Mesothelial cell of epicardium (in vitro differentiated cells): ENCODE results near the gene GRM8. TPM values are rescaled to one million over a fixed set of nuclear protein-coding genes. Genes with fewer than 3 reads are reported as not detected.

ENCODE experiments used
- DNase-seq, 2 experiments: peaks; one replicate each; pipeline ENCODE4 v3.0.0; 2021; ENCODE audit warnings: low spot score in 2 of 2; ENCODE audit not compliant: unreplicated experiment in 2 of 2
- H3K27ac Mint-ChIP-seq: 2 replicates; pipeline ENCODE4 v1.8.0; 2021; ENCODE audit warnings: mixed read lengths
- H3K27me3 Mint-ChIP-seq: 2 replicates; pipeline ENCODE4 v1.8.0; 2021; ENCODE audit warnings: low read depth, mixed read lengths
- H3K36me3 Mint-ChIP-seq: 2 replicates; pipeline ENCODE4 v1.8.0; 2021; ENCODE audit warnings: mixed read lengths
- H3K4me1 Mint-ChIP-seq: 2 replicates; pipeline ENCODE4 v1.8.0; 2021; ENCODE audit warnings: mixed read lengths
- H3K4me3 Mint-ChIP-seq: 2 replicates; pipeline ENCODE4 v1.8.0; 2021; ENCODE audit warnings: mild to moderate bottlenecking, moderate library complexity, mixed read lengths
- H3K9me3 Mint-ChIP-seq: 2 replicates; pipeline ENCODE4 v1.8.0; 2021; ENCODE audit warnings: mixed read lengths
- total RNA-seq: library from RNA; stranded (reverse); gene quantifications from 3 replicates; pipeline ENCODE4 v1.2.1, GENCODE V29; 2021
- TF ChIP-seq, protein P1 (sequence below): fragments of 200-600 bp; sonication (generic); IDR thresholded peaks from one replicate; pipeline ENCODE4 v1.5.0; 2021; ENCODE audit warnings: antibody characterized with exemption; ENCODE audit not compliant: unreplicated experiment

Gene GRM8
- total RNA-seq, 1 donor from 2014 or later: 1.0 TPM

DNA sequence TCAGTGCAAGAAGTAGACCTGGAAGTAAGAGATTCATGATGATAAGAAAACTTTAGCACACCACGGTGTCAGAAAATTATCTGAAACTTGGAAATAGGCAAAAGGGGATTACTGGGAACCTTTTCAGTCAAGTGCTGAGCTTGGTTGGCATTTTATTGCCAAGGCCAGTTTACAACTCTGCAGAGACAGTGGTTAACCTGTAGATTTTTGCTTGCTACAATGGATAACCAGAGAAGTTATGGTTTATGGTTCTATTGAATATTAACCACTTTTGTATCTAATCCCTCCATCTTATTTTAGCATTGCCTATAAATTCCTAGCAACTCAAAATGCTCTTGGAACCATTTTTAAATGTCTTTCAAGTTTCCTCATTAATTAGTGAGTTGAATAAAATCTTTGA is 13.3 kb upstream of the GRM8 start:
- Mint-ChIP-seq H3K4me1 (no peaks in the 10 kb centered on the region), H3K9me3 (no peaks in the 10 kb centered on the region), H3K4me3 (no peak overlapping the region), H3K27me3 (peaks cover 87% of the 10 kb centered on the region), H3K36me3 (no peaks in the 10 kb centered on the region), H3K27ac (no peak overlapping the region)
- TF ChIP-seq, protein P1, sequence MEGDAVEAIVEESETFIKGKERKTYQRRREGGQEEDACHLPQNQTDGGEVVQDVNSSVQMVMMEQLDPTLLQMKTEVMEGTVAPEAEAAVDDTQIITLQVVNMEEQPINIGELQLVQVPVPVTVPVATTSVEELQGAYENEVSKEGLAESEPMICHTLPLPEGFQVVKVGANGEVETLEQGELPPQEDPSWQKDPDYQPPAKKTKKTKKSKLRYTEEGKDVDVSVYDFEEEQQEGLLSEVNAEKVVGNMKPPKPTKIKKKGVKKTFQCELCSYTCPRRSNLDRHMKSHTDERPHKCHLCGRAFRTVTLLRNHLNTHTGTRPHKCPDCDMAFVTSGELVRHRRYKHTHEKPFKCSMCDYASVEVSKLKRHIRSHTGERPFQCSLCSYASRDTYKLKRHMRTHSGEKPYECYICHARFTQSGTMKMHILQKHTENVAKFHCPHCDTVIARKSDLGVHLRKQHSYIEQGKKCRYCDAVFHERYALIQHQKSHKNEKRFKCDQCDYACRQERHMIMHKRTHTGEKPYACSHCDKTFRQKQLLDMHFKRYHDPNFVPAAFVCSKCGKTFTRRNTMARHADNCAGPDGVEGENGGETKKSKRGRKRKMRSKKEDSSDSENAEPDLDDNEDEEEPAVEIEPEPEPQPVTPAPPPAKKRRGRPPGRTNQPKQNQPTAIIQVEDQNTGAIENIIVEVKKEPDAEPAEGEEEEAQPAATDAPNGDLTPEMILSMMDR: no peak
- no peak for DNase-seq

DNA sequence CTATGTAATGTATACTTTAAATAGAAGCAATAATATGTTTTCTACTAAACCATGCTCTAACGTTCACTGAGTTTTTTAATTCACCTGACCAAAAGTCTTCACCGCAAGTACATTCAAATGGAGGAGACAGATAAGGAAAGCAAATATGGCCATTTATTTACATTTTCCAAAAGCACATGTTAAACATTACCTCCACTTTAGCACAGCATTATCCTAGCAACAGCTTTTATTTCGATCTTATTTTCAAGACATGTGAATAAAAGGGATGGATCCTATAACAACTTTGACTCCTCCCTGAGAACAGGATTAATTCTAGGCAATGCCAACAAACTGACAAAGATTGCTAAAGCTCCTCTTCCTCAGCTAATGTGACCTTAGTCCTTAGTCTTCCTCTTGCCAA is 11.5 kb upstream of the GRM8 start:
- DNase-seq: no peak
- Mint-ChIP-seq H3K4me3 (no peak overlapping the region), H3K9me3 (no peaks in the 10 kb centered on the region), H3K27me3 (peaks cover 88% of the 10 kb centered on the region), H3K36me3 (no peaks in the 10 kb centered on the region), H3K4me1 (no peaks in the 10 kb centered on the region), H3K27ac (no peak overlapping the region)
- TF ChIP-seq, protein P1: no peak

DNA sequence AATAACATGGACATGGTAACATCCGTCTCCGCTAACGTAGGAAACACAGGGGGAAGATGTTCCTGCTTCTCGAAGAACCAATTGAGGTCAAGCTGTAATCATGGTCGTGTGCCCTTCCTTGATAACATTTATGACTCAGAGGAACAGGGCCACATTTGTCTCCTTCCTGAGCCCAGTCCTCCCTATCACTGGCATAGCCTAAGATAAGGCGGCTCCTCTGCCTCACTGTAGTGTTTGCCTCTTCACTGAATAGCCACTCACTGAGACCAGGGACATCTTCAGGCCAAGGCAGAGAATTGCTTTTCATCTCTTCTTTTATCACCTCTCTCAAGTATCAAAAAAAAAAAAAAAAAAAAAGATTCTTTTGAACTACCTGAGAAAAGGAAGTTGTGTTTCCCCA is 5.4 kb upstream of the GRM8 start:
- no peak for DNase-seq
- Mint-ChIP-seq H3K27ac (no peak overlapping the region), H3K9me3 (no peaks in the 10 kb centered on the region), H3K4me3 (no peak overlapping the region), H3K36me3 (no peaks in the 10 kb centered on the region), H3K4me1 (no peaks in the 10 kb centered on the region), H3K27me3 (peaks cover 95% of the 10 kb centered on the region)
- TF ChIP-seq, protein P1: no peak

DNA sequence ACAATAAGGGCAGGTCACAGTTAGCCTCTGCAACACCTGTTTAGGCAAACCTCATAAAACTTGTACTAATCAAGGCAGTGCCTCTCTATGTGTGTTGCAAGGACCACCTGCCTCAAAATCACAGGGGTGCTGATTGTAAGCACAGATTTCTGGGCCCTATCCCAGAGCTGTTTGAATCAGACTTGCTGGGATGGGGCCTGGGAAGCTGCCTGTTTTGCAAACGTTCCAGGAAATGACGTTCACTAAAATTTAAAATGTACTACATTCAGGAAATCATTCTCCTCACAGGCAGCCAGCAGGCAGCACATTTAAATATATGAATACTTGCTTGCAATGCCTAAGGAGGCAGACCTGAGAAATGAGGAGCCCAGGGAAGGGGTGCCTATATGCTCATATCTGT is 4.3 kb upstream of the GRM8 start:
- DNase-seq: no peak
- peaks cover 5% of the 10 kb centered on the region for H3K4me1 Mint-ChIP-seq
- H3K27me3 Mint-ChIP-seq: peaks cover 91% of the 10 kb centered on the region
- H3K27ac Mint-ChIP-seq: no peak overlapping the region
- TF ChIP-seq, protein P1: no peak
- H3K4me3 Mint-ChIP-seq: no peak overlapping the region
- H3K36me3 Mint-ChIP-seq: no peaks in the 10 kb centered on the region
- H3K9me3 Mint-ChIP-seq: no peaks in the 10 kb centered on the region

DNA sequence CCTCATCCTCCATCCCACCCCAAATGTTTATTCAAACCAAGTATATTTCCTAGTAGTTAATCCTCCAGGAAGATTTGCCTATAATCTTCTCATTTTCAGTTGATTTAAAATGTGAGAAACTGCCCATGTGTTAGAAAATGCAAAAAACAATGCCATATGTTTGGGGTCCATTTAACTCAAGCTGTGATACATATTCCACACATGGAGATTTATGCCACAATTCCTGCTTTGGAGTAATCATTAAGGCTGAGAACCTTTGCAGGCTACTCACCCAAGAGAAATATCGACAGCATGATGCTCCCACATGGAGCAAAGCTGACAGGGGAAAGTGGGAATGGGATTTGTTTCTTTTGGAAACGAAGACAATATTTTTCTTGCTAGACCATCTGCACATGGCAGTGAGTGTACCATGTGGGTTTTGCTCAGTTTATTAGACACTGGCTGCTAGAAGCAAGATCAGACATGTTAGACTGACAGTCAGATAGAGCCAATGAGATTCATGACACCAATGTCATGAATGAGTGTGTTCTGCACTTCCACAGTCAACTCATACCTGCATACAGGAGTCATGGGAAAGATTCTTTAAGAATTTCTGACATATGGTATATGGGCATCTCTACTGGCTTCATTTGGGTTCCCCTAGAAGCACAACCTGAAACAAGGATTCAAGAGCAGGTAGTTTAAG is 3.4 kb upstream of the GRM8 start:
- Mint-ChIP-seq H3K27ac (no peak overlapping the region), H3K9me3 (no peaks in the 10 kb centered on the region), H3K36me3 (no peaks in the 10 kb centered on the region), H3K4me1 (peaks cover 10% of the 10 kb centered on the region), H3K27me3 (peaks cover 90% of the 10 kb centered on the region), H3K4me3 (no peak overlapping the region)
- TF ChIP-seq, protein P1: no peak
- no peak for DNase-seq
